Measurements from ENCODE around the gene NSG1. TPM values are rescaled to one million over a fixed set of nuclear protein-coding genes. Genes with fewer than 3 reads are reported as not detected.

The NSG1 gene
- total RNA-seq, 4 donors from 2014 or later, result 0.42 to 5.1 (median 2.7) TPM

- Histone ChIP-seq H3K4me3 (no peak overlapping the region), H3K36me3 (no peaks in the 10 kb centered on the region), H3K27me3 (peaks cover 0 to 76% (median 0%) of the 10 kb centered on the region in 4 donors), H3K4me1 (peaks cover 0 to 2% (median 0%) of the 10 kb centered on the region in 4 donors), H3K27ac (replicated peaks in 1 of 4) (no peak overlapping the region), H3K9me3 (peaks cover 0 to 9% (median 3%) of the 10 kb centered on the region in 4 donors)
- DNase-seq (ENCODE audit: extremely low spot score), result no peak
- TF ChIP-seq POLR2A (IDR thresholded peaks at IDR 0.05; ENCODE audit: low read depth) (no peak), POLR2AphosphoS5 (IDR thresholded peaks at IDR 0.05) (no peak), CTCF (IDR thresholded peaks at IDR 0.05) (no peak), EP300 (IDR thresholded peaks at IDR 0.05) (no peak)
- intact Hi-C loops (cut with DNase I), result no loop called here
- 68% methylated on average over 3 of the region's 7 CpGs for whole genome bisulfite sequencing
These were observed 14.1 kb downstream of the NSG1 start for GRCh38 chr4:4401036-4401435.

DNA sequence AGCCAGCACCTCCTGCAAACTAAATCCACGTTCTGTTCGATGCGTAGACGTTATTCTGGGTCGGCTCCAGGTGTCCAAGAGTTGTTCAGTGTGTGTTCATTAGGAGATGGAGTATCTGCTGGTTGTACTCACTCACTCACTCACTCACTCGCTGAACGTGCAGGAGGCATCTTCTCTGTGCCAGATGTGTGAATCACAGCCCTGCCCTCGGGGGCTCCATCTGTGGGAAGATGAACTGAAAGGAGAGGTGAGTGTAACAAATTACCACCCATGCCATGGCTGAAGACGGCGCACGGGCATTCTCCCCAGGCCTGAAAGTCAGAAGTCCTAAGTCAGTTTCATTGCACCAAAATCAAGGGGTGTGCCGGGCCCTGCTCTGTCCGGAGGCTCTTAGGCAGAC is 16.1 kb downstream of the NSG1 start:
- TF ChIP-seq CTCF (IDR thresholded peaks at IDR 0.05) (no peak), POLR2A (IDR thresholded peaks at IDR 0.05; ENCODE audit: low read depth) (no peak), EP300 (IDR thresholded peaks at IDR 0.05) (no peak), POLR2AphosphoS5 (IDR thresholded peaks at IDR 0.05) (no peak)
- WGBS, result 63% methylated on average over 13 of the region's 13 CpGs
- peaks cover 0 to 9% (median 3%) of the 10 kb centered on the region in 4 donors for H3K9me3 ChIP-seq
- H3K27me3 ChIP-seq, result peaks cover 0 to 76% (median 0%) of the 10 kb centered on the region in 4 donors
- intact Hi-C loops (cut with DNase I), result no loop called here
- DNase-seq (ENCODE audit: extremely low spot score), result no peak
- H3K36me3 ChIP-seq, result no peaks in the 10 kb centered on the region
- no peaks in the 10 kb centered on the region for H3K4me1 ChIP-seq
- no peak overlapping the region for H3K27ac ChIP-seq (replicated peaks in 1 of 4)
- no peak overlapping the region for H3K4me3 ChIP-seq

GRCh38 chr4:4405358-4405962 is 18.6 kb downstream of the NSG1 start:
- intact Hi-C loops (cut with DNase I), result no loop called here
- no peak for DNase-seq (ENCODE audit: extremely low spot score)
- TF ChIP-seq CTCF (IDR thresholded peaks at IDR 0.05), result no peak
- no peak for TF ChIP-seq POLR2A (IDR thresholded peaks at IDR 0.05; ENCODE audit: low read depth)
- no peak for TF ChIP-seq EP300 (IDR thresholded peaks at IDR 0.05)
- no peak for TF ChIP-seq POLR2AphosphoS5 (IDR thresholded peaks at IDR 0.05)
- Histone ChIP-seq H3K4me1 (no peaks in the 10 kb centered on the region), H3K27ac (replicated peaks in 1 of 4) (no peak overlapping the region), H3K4me3 (no peak overlapping the region), H3K27me3 (peaks cover 0 to 61% (median 0%) of the 10 kb centered on the region in 4 donors), H3K36me3 (no peaks in the 10 kb centered on the region), H3K9me3 (no peaks in the 10 kb centered on the region)
- 93% methylated on average over 12 of the region's 15 CpGs for WGBS

DNA sequence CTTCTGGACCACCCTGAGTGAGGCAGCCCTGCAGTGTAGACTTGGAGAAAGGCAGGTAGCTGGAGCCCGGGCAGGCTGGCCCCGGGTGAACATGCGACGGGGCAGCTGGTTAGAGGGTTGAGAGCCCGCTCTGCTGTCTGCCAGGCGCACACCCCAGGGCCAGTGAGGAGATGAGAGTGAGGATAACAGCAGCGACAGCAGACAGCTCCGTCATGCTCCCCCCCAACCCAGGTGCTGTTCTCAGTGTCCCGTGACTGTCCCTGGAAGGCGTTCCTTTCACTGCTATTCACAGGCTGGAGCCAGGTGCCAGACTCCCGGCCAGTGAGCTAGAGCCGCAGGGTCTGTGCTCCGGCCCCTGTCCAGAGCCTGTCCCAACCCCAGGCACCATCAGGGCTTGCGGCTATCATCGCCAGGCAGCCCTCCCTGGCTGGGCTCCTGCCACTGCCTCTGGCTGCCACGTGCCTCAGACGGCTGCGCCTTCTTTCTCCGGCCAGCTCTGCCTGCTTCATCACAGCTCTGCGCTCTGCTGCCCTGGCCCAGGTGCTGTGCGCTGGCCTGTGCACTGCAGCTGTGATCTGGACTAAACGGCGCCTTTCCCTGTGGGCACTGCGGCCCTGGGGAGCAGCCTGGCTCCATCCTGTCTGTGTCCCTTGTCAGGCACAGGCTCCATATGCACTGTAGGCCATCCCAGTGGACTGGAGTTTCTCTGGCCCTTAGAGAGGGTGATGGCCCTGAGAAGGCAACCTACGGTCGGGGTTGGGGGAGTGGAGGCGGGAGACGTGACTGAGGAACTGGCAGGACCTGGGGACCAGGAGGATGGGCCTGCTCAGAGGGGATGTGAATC is 19.8 kb downstream of the NSG1 start:
- H3K27me3 ChIP-seq, result peaks cover 0 to 61% (median 0%) of the 10 kb centered on the region in 4 donors
- H3K4me3 ChIP-seq, result no peak overlapping the region
- intact Hi-C loops (cut with DNase I), result no loop called here
- TF ChIP-seq EP300 (IDR thresholded peaks at IDR 0.05) (no peak), POLR2AphosphoS5 (IDR thresholded peaks at IDR 0.05) (no peak), CTCF (IDR thresholded peaks at IDR 0.05) (no peak)
- H3K27ac ChIP-seq (replicated peaks in 1 of 4), result no peak overlapping the region
- H3K9me3 ChIP-seq, result no peaks in the 10 kb centered on the region
- 90% methylated on average over 19 of the region's 28 CpGs for WGBS
- DNase-seq (ENCODE audit: extremely low spot score), result no peak
- no peaks in the 10 kb centered on the region for H3K36me3 ChIP-seq
- H3K4me1 ChIP-seq, result no peaks in the 10 kb centered on the region
